ENCODE results near the gene RGS3.

The RGS3 gene

DNA sequence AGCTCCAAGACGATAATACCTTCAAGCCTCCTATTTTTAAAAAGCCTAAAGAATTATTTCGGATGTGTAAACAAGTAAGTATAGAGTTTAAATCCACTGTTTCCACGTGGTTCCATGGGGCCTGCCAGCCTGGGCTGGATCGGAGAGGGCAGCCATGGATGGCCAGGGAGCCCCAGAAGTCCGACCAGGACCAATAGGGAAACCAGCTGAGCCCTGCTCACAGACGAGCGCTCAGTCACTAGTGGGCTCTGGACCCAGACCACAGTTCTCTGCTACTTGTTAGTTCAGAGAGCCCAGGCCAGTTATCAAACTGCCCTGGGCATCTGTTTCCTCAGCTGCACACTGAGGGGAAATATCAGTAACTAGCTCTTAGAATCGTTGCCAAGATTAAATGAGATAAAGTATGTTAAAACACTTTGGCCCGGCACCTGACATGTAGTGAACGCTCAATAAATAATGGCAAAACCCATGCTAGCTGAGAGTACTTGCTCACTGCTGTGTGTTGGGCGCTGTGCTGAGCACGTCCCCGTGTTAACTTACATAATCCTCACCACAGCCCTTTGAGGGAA, 124.8 kb downstream of the RGS3 start:
- Histone ChIP-seq H3K9ac (ENCODE audit: low read length) (no peak overlapping the region), H3K27ac (ENCODE audit: low read length) (no peak overlapping the region), H3K27me3 (ENCODE audit: low read depth, low read length) (no peaks in the 10 kb centered on the region), H2AFZ (ENCODE audit: low read depth, low read length) (no peak overlapping the region), H3K36me3 (replicated peaks; ENCODE audit: low read depth, low read length) (peaks cover 25% of the 10 kb centered on the region), H3K4me2 (ENCODE audit: low read length) (no peak overlapping the region), H3K79me2 (ENCODE audit: low read length) (no peaks in the 10 kb centered on the region), H3K4me1 (ENCODE audit: low read length) (peaks cover 27% of the 10 kb centered on the region), H3K4me3 (ENCODE audit: low read length) (no peak overlapping the region), H4K20me1 (ENCODE audit: insufficient read depth, low read length) (peaks cover under 1% of the 10 kb centered on the region; the same call in 1 of the 2 replicates), H3K9me3 (ENCODE audit: insufficient read depth, low read length) (no peaks in the 10 kb centered on the region)
- TF ChIP-seq, protein P1, sequence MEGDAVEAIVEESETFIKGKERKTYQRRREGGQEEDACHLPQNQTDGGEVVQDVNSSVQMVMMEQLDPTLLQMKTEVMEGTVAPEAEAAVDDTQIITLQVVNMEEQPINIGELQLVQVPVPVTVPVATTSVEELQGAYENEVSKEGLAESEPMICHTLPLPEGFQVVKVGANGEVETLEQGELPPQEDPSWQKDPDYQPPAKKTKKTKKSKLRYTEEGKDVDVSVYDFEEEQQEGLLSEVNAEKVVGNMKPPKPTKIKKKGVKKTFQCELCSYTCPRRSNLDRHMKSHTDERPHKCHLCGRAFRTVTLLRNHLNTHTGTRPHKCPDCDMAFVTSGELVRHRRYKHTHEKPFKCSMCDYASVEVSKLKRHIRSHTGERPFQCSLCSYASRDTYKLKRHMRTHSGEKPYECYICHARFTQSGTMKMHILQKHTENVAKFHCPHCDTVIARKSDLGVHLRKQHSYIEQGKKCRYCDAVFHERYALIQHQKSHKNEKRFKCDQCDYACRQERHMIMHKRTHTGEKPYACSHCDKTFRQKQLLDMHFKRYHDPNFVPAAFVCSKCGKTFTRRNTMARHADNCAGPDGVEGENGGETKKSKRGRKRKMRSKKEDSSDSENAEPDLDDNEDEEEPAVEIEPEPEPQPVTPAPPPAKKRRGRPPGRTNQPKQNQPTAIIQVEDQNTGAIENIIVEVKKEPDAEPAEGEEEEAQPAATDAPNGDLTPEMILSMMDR (IDR thresholded peaks at IDR 0.05; ENCODE audit: low read depth, low read length), result no peak
- TF ChIP-seq EZH2phosphoT487 (IDR thresholded peaks at IDR 0.05; ENCODE audit: low read depth), result no peak

DNA sequence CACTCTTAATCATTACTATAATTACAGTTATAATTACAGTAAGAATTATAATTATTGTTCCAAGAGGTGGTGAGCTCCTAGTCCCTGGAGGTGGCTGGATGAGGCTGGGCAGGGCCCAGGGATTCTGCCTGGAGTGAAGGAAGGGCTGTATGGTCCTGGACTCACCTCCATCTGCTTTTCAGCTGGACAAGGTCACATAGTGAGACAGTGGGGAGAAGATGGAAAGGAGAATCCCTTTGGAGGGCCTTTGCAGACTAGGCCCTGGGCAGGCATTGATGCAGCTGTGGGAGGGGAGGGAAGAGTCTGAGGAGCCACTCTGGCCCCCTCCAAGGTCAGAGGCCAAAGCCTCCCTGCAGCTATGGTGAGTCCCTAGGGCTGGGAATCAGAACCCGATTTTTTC, 125.4 kb downstream of the RGS3 start:
- TF ChIP-seq EZH2phosphoT487 (IDR thresholded peaks at IDR 0.05; ENCODE audit: low read depth), result no peak
- TF ChIP-seq, protein P1 (IDR thresholded peaks at IDR 0.05; ENCODE audit: low read depth, low read length), result no peak
- H3K4me1 ChIP-seq (ENCODE audit: low read length), result peaks cover 30% of the 10 kb centered on the region
- H2AFZ ChIP-seq (ENCODE audit: low read depth, low read length), result no peak overlapping the region
- no peak overlapping the region for H3K9ac ChIP-seq (ENCODE audit: low read length)
- no peaks in the 10 kb centered on the region; the same call in 1 of the 2 replicates for H4K20me1 ChIP-seq (ENCODE audit: insufficient read depth, low read length)
- no peak overlapping the region for H3K27ac ChIP-seq (ENCODE audit: low read length)
- H3K4me3 ChIP-seq (ENCODE audit: low read length), result no peak overlapping the region
- no peaks in the 10 kb centered on the region for H3K9me3 ChIP-seq (ENCODE audit: insufficient read depth, low read length)
- peaks cover 19% of the 10 kb centered on the region for H3K36me3 ChIP-seq (replicated peaks; ENCODE audit: low read depth, low read length)
- H3K4me2 ChIP-seq (ENCODE audit: low read length), result no peak overlapping the region
- no peaks in the 10 kb centered on the region for H3K27me3 ChIP-seq (ENCODE audit: low read depth, low read length)
- H3K79me2 ChIP-seq (ENCODE audit: low read length), result peaks cover 2% of the 10 kb centered on the region

DNA sequence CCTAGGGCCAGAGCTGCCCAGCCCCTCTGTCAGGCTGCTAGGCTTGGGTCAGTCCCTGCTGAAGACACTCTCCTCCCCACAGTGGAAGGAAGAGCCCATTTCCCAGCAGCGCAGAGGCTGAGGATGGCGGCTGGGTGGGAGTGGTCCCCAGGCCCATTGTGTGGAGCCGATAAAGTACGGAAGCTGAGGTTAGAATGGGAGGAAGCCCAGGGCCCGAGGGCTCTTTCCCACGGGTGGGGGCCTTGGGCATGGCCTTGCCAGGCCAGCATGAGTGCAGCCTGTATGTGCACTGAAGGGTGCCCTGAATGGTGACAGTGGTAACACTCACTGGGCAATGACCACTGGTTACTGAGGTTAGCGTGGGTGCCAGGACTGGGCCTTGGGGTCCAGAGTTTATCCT, 125.9 kb downstream of the RGS3 start:
- Histone ChIP-seq H3K4me1 (ENCODE audit: low read length) (peaks cover 35% of the 10 kb centered on the region), H3K9ac (ENCODE audit: low read length) (no peak overlapping the region), H3K4me2 (ENCODE audit: low read length) (no peak overlapping the region), H2AFZ (ENCODE audit: low read depth, low read length) (no peak overlapping the region), H3K4me3 (ENCODE audit: low read length) (no peak overlapping the region), H3K9me3 (ENCODE audit: insufficient read depth, low read length) (no peaks in the 10 kb centered on the region), H3K79me2 (ENCODE audit: low read length) (peaks cover 6% of the 10 kb centered on the region), H4K20me1 (ENCODE audit: insufficient read depth, low read length) (no peaks in the 10 kb centered on the region; the same call in 1 of the 2 replicates), H3K27ac (ENCODE audit: low read length) (no peak overlapping the region), H3K36me3 (replicated peaks; ENCODE audit: low read depth, low read length) (peaks cover 18% of the 10 kb centered on the region), H3K27me3 (ENCODE audit: low read depth, low read length) (no peaks in the 10 kb centered on the region)
- no peak for TF ChIP-seq EZH2phosphoT487 (IDR thresholded peaks at IDR 0.05; ENCODE audit: low read depth)
- TF ChIP-seq, protein P1 (IDR thresholded peaks at IDR 0.05; ENCODE audit: low read depth, low read length), result no peak

DNA sequence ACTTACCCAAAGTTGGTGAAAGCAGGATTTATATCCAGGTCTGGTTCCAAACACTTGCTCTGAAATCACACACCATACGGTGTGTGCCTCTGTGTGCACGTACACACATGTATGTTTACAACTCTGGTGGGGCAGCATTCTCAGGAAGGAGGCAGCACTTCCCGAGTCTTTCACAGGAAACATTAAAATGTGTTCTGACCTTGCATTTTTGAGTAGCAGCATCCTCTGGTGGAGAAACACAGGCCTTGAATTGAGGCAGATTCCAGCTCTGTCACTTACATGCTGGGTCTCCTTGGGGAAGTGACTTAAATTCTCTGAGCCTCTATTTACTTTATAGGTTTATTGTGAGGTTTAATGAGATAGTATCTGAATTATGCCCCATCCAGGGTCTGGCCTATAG, 126.4 kb downstream of the RGS3 start:
- Histone ChIP-seq H3K9me3 (ENCODE audit: insufficient read depth, low read length) (no peaks in the 10 kb centered on the region), H3K9ac (ENCODE audit: low read length) (no peak overlapping the region), H3K79me2 (ENCODE audit: low read length) (peaks cover 11% of the 10 kb centered on the region), H3K36me3 (replicated peaks; ENCODE audit: low read depth, low read length) (peaks cover 18% of the 10 kb centered on the region), H3K27me3 (ENCODE audit: low read depth, low read length) (no peaks in the 10 kb centered on the region), H2AFZ (ENCODE audit: low read depth, low read length) (no peak overlapping the region), H3K4me2 (ENCODE audit: low read length) (no peak overlapping the region), H3K4me3 (ENCODE audit: low read length) (no peak overlapping the region), H4K20me1 (ENCODE audit: insufficient read depth, low read length) (no peaks in the 10 kb centered on the region; the same call in 1 of the 2 replicates), H3K27ac (ENCODE audit: low read length) (no peak overlapping the region), H3K4me1 (ENCODE audit: low read length) (peaks cover 40% of the 10 kb centered on the region)
- TF ChIP-seq EZH2phosphoT487 (IDR thresholded peaks at IDR 0.05; ENCODE audit: low read depth), result no peak
- TF ChIP-seq, protein P1 (IDR thresholded peaks at IDR 0.05; ENCODE audit: low read depth, low read length), result peak; percentile 72

Measured in OCI-LY3 (cell line).